Measurements from ENCODE around the gene SLC2A4RG. TPM values are rescaled to one million over a fixed set of nuclear protein-coding genes. Genes with fewer than 3 reads are reported as not detected.

SLC2A4RG gene
- total and polyA plus RNA-seq, 2 experiments from 2014 or later, result 21.3 to 63.9 TPM

DNA sequence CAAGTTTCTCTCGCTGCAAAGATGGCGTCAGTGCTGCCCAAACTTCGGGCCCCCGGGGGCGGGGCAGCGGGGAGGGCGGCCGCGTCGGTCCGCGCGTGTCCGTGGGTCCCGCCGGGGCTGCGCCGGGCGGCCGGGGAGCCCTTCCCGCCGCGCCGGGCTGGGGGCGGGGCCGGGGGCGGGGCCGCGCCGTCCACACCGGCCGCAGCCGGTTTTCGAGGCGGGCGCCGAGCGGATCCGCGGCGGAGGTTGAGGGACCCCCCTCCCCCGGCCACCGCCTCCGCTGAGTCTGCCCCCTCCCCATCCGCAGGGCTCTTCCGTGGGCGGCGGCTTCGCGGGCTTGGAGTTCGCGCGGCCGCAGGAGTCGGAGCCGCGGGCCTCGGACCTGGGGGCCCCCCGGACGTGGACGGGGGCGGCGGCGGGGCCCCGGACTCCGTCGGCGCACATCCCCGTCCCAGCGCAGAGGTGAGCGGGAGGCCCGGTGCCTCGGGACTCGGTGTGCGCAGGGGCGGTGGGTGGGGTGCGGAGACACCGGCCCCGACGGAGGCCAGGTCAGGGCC, 572 bp downstream of the SLC2A4RG start:
- peaks cover 12% of the 10 kb centered on the region; the same call in 1 of the 2 replicates for H3F3A ChIP-seq (ENCODE audit: insufficient read depth)
- H3K4me3 ChIP-seq, result peak overlapping the region; percentile 68
- H3K4me1 ChIP-seq (ENCODE audit: insufficient read depth), result peaks cover 7% of the 10 kb centered on the region; the same call in 1 of the 2 replicates
- TF ChIP-seq EZH2 (IDR thresholded peaks at IDR 0.05; ENCODE audit: insufficient read depth, poor library complexity, severe bottlenecking), result no peak
- no peak for TF ChIP-seq EZH2phosphoT487 (IDR thresholded peaks at IDR 0.05; ENCODE audit: insufficient read depth, low read depth)
- H3K27ac ChIP-seq, result peak overlapping the region; percentile 61
- H3K36me3 ChIP-seq (ENCODE audit: low read depth), result 0 out of 2 replicates have a peak, but pooled peaks cover 8% of the 10 kb centered on the region
- H3K79me2 ChIP-seq (ENCODE audit: insufficient read depth), result no peaks in the 10 kb centered on the region
- no peaks in the 10 kb centered on the region for H3K27me3 ChIP-seq (replicated peaks; ENCODE audit: insufficient read depth)
- H4K20me1 ChIP-seq (ENCODE audit: insufficient read depth), result no peaks in the 10 kb centered on the region
- peak overlapping the region; percentile 70 for H3K4me2 ChIP-seq (ENCODE audit: unreplicated experiment)
- no peaks in the 10 kb centered on the region for H3K9me3 ChIP-seq (ENCODE audit: low read depth)
- WGBS, 2 experiments (ENCODE audit: low coverage in 1 of 2, low lambda C conversion rate in 2 of 2, missing lambda C conversion rate in 2 of 2), result 1% methylated on average over 16 to 44 of the region's 80 CpGs
- DNase-seq, result peak; percentile 66
- H3K9ac ChIP-seq, result peak overlapping the region; percentile 78
- in situ Hi-C loops (cut with MboI), result no loop called here
- peak overlapping the region; percentile 36 for H2AFZ ChIP-seq
- no peaks in the 10 kb centered on the region for H3K9me2 ChIP-seq (ENCODE audit: insufficient read depth)

GRCh38 chr20:63740627-63741353, 1.2 kb downstream of the SLC2A4RG start:
- Histone ChIP-seq H3K27ac (peak overlapping the region; percentile 61), H2AFZ (peak overlapping the region; percentile 36), H3K4me1 (ENCODE audit: insufficient read depth) (peaks cover 7% of the 10 kb centered on the region; the same call in 1 of the 2 replicates), H3K9ac (peak overlapping the region; percentile 78), H3K79me2 (ENCODE audit: insufficient read depth) (no peaks in the 10 kb centered on the region), H3K27me3 (replicated peaks; ENCODE audit: insufficient read depth) (no peaks in the 10 kb centered on the region), H3K4me3 (peak overlapping the region; percentile 68), H3K9me3 (ENCODE audit: low read depth) (no peaks in the 10 kb centered on the region), H3K9me2 (ENCODE audit: insufficient read depth) (no peaks in the 10 kb centered on the region), H3K36me3 (ENCODE audit: low read depth) (0 out of 2 replicates have a peak, but pooled peaks cover 8% of the 10 kb centered on the region), H3F3A (ENCODE audit: insufficient read depth) (peaks cover 12% of the 10 kb centered on the region; the same call in 1 of the 2 replicates), H3K4me2 (ENCODE audit: unreplicated experiment) (peak overlapping the region; percentile 70), H4K20me1 (ENCODE audit: insufficient read depth) (no peaks in the 10 kb centered on the region)
- peak; percentile 88 for DNase-seq
- TF ChIP-seq EZH2 (IDR thresholded peaks at IDR 0.05; ENCODE audit: insufficient read depth, poor library complexity, severe bottlenecking) (no peak), EZH2phosphoT487 (IDR thresholded peaks at IDR 0.05; ENCODE audit: insufficient read depth, low read depth) (no peak)
- 0 to 2% methylated on average over 20 to 25 of the region's 29 CpGs for WGBS, 2 experiments (ENCODE audit: low coverage in 1 of 2, low lambda C conversion rate in 2 of 2, missing lambda C conversion rate in 2 of 2)
- in situ Hi-C loops (cut with MboI), result no loop called here

GRCh38 chr20:63741354-63741675, 1.7 kb downstream of the SLC2A4RG start:
- Histone ChIP-seq H3K9me3 (ENCODE audit: low read depth) (no peaks in the 10 kb centered on the region), H3K4me1 (ENCODE audit: insufficient read depth) (peaks cover 7% of the 10 kb centered on the region; the same call in 1 of the 2 replicates), H3K27me3 (replicated peaks; ENCODE audit: insufficient read depth) (no peaks in the 10 kb centered on the region), H3F3A (ENCODE audit: insufficient read depth) (peaks cover 12% of the 10 kb centered on the region; the same call in 1 of the 2 replicates), H3K9ac (peak overlapping the region; percentile 78), H3K79me2 (ENCODE audit: insufficient read depth) (no peaks in the 10 kb centered on the region), H4K20me1 (ENCODE audit: insufficient read depth) (no peaks in the 10 kb centered on the region), H2AFZ (0 out of 2 replicates have a peak overlapping the region, but pooled peaks have one; percentile 36), H3K9me2 (ENCODE audit: insufficient read depth) (no peaks in the 10 kb centered on the region), H3K4me3 (peak overlapping the region; percentile 68), H3K36me3 (ENCODE audit: low read depth) (0 out of 2 replicates have a peak, but pooled peaks cover 8% of the 10 kb centered on the region), H3K4me2 (ENCODE audit: unreplicated experiment) (peak overlapping the region; percentile 70), H3K27ac (no peak overlapping the region)
- no peak for DNase-seq
- in situ Hi-C loops (cut with MboI), result no loop called here
- TF ChIP-seq EZH2phosphoT487 (IDR thresholded peaks at IDR 0.05; ENCODE audit: insufficient read depth, low read depth), result no peak
- TF ChIP-seq EZH2 (IDR thresholded peaks at IDR 0.05; ENCODE audit: insufficient read depth, poor library complexity, severe bottlenecking), result no peak
- WGBS, 2 experiments (ENCODE audit: low coverage in 1 of 2, low lambda C conversion rate in 2 of 2, missing lambda C conversion rate in 2 of 2), result 34 to 37% methylated on average over 6 of the region's 6 CpGs

DNA sequence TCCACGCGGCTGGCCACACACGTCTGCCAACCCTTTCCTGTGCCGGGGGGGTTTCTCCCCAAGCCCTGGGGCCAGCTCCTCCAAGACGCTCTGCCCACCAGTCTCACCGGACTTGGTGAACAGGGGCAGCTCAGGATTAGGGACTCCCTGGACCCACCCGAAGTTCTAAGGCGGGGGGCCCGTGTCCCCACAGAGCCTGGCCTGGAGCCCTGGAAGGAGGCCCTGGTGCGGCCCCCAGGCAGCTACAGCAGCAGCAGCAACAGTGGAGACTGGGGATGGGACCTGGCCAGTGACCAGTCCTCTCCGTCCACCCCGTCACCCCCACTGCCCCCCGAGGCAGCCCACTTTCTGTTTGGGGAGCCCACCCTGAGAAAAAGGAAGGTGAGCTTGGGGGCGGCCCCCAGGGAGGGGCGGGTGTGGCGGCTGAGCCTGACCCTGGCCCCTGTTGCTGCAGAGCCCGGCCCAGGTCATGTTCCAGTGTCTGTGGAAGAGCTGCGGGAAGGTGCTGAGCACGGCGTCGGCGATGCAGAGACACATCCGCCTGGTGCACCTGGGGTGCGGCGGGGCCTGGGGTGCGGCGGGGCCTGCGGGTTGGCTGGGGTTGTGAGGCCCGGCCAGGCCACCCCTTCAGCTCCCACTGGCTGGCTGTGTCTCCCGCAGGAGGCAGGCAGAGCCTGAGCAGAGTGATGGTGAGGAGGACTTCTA, 2.3 kb downstream of the SLC2A4RG start:
- WGBS, 2 experiments (ENCODE audit: low coverage in 1 of 2, low lambda C conversion rate in 2 of 2, missing lambda C conversion rate in 2 of 2), result 77 to 82% methylated on average over 10 to 30 of the region's 30 CpGs
- H3K27ac ChIP-seq, result no peak overlapping the region

More for the DNA sequence above, 2.3 kb downstream of the SLC2A4RG start:
- Histone ChIP-seq H3K9me2 (ENCODE audit: insufficient read depth) (no peaks in the 10 kb centered on the region), H3K4me2 (ENCODE audit: unreplicated experiment) (peak overlapping the region; percentile 70), H3K79me2 (ENCODE audit: insufficient read depth) (no peaks in the 10 kb centered on the region), H4K20me1 (ENCODE audit: insufficient read depth) (no peaks in the 10 kb centered on the region), H3K4me3 (peak overlapping the region; percentile 68), H3K9ac (peak overlapping the region; percentile 78; the same call in 1 of the 2 replicates), H3K27me3 (replicated peaks; ENCODE audit: insufficient read depth) (no peaks in the 10 kb centered on the region), H3K9me3 (ENCODE audit: low read depth) (no peaks in the 10 kb centered on the region), H3K4me1 (ENCODE audit: insufficient read depth) (peaks cover 7% of the 10 kb centered on the region; the same call in 1 of the 2 replicates), H3F3A (ENCODE audit: insufficient read depth) (peaks cover 12% of the 10 kb centered on the region; the same call in 1 of the 2 replicates), H2AFZ (no peak overlapping the region), H3K36me3 (ENCODE audit: low read depth) (0 out of 2 replicates have a peak, but pooled peaks cover 8% of the 10 kb centered on the region)
- no peak for DNase-seq
- in situ Hi-C loops (cut with MboI), result no loop called here
- TF ChIP-seq EZH2phosphoT487 (IDR thresholded peaks at IDR 0.05; ENCODE audit: insufficient read depth, low read depth) (no peak), EZH2 (IDR thresholded peaks at IDR 0.05; ENCODE audit: insufficient read depth, poor library complexity, severe bottlenecking) (no peak)

Measured in GM23248 (cell line).